ENCODE data around the gene CPN2.

CPN2 gene

GRCh38 chr3:194351080-194351672 is at the start of gene CPN2:
Gene CPN2 (minus strand): TSS chr3:194351328. CDS start chr3:194342702, 8,626 bp downstream.
- DNase-seq (ENCODE audit: low read depth): no peak

GRCh38 chr3:194399874-194400411 is 48.8 kb upstream of the CPN2 start:
- DNase-seq (ENCODE audit: low read depth): no peak

- no peak for DNase-seq (ENCODE audit: low read depth)
These were observed 48.0 kb upstream of the CPN2 start, which contains the start of gene GP5 for GRCh38 chr3:194399166-194399565. Gene GP5 (minus strand): TSS chr3:194399266. CDS start chr3:194398282, 984 bp downstream.

- no peak for DNase-seq (ENCODE audit: low read depth)
These were observed 46.7 kb upstream of the CPN2 start for GRCh38 chr3:194397757-194398312.

GRCh38 chr3:194396859-194397756 is 46.0 kb upstream of the CPN2 start:
- no peak for DNase-seq (ENCODE audit: low read depth)

- DNase-seq (ENCODE audit: low read depth): no peak
These were observed 45.4 kb upstream of the CPN2 start for GRCh38 chr3:194396539-194396858.

GRCh38 chr3:194395778-194396538 is 44.8 kb upstream of the CPN2 start:
- no peak for DNase-seq (ENCODE audit: low read depth)

- no peak for DNase-seq (ENCODE audit: low read depth)
These were observed 44.1 kb upstream of the CPN2 start for GRCh38 chr3:194395212-194395611.

- DNase-seq (ENCODE audit: low read depth): no peak
These were observed 41.4 kb upstream of the CPN2 start for GRCh38 chr3:194392576-194392975.

GRCh38 chr3:194390835-194391234 is 39.7 kb upstream of the CPN2 start:
- DNase-seq (ENCODE audit: low read depth): no peak

- no peak for DNase-seq (ENCODE audit: low read depth)
These were observed 38.1 kb upstream of the CPN2 start for GRCh38 chr3:194389269-194389668.

GRCh38 chr3:194387926-194388418 is 36.8 kb upstream of the CPN2 start:
- DNase-seq (ENCODE audit: low read depth): no peak

GRCh38 chr3:194387276-194387675 is 36.1 kb upstream of the CPN2 start:
- no peak for DNase-seq (ENCODE audit: low read depth)

GRCh38 chr3:194386648-194387047 is 35.5 kb upstream of the CPN2 start:
- no peak for DNase-seq (ENCODE audit: low read depth)

- no peak for DNase-seq (ENCODE audit: low read depth)
These were observed 34.9 kb upstream of the CPN2 start for GRCh38 chr3:194386066-194386465.

- no peak for DNase-seq (ENCODE audit: low read depth)
These were observed 33.5 kb upstream of the CPN2 start for GRCh38 chr3:194384569-194385001.

GRCh38 chr3:194384156-194384555 is 33.0 kb upstream of the CPN2 start:
- no peak for DNase-seq (ENCODE audit: low read depth)

GRCh38 chr3:194383276-194383940 is 32.3 kb upstream of the CPN2 start:
- DNase-seq (ENCODE audit: low read depth): no peak

- DNase-seq (ENCODE audit: low read depth): no peak
These were observed 31.7 kb upstream of the CPN2 start for GRCh38 chr3:194382892-194383223.

- no peak for DNase-seq (ENCODE audit: low read depth)
These were observed 31.2 kb upstream of the CPN2 start for GRCh38 chr3:194382196-194382891.

GRCh38 chr3:194381460-194381875 is 30.3 kb upstream of the CPN2 start:
- DNase-seq (ENCODE audit: low read depth): no peak
